MG63 (cell line): ENCODE measurements around the gene PIGU. TPM values are rescaled to one million over a fixed set of nuclear protein-coding genes. Genes with fewer than 3 reads are reported as not detected.
A peak's percentile ranks its signal among the peaks of the same experiment; 100 is the strongest.
"Not testable (repeated sequence)": the region's sequence is repeated elsewhere in the genome, so short reads cannot be mapped to it uniquely, and the experiment has no call there.

Experiments
- DNase-seq: peaks from one replicate; pipeline ENCODE4 v3.0.0-alpha.2; 2020
- H3K27me3 ChIP-seq: fragments of 250-450 bp; sonication (Bioruptor Pico); 2 replicates; pipeline ENCODE4 v1.5.1; 2020; ENCODE audit warnings: mild to moderate bottlenecking, moderate library complexity
- H3K36me3 ChIP-seq: fragments of 250-450 bp; sonication (Bioruptor Pico); 2 replicates; pipeline ENCODE4 v1.5.1; 2020; ENCODE audit warnings: mild to moderate bottlenecking, moderate library complexity
- H3K4me3 ChIP-seq: fragments of 250-450 bp; sonication (Bioruptor Pico); 2 replicates; pipeline ENCODE4 v1.5.1; 2020; ENCODE audit warnings: mild to moderate bottlenecking, moderate library complexity
- H3K9me3 ChIP-seq: fragments of 250-450 bp; sonication (Bioruptor Pico); 2 replicates; pipeline ENCODE4 v1.5.1; 2020; ENCODE audit warnings: mild to moderate bottlenecking, moderate library complexity
- total RNA-seq: library from RNA; depleted of rRNA; stranded (reverse); fragments of >200 nt; shearing (Covaris generic); gene quantifications from 2 replicates; pipeline ENCODE4 v1.2.3, GENCODE V29; 2014; ENCODE audit warnings: low replicate concordance

The PIGU gene
- total RNA-seq, 1 experiment from 2014 or later = 19.4 TPM

- not testable (repeated sequence) for H3K27me3 ChIP-seq, H3K9me3 ChIP-seq, H3K4me3 ChIP-seq, DNase-seq
- peaks cover 14% of the 10 kb centered on the region for H3K36me3 ChIP-seq
Observed at GRCh38 chr20:34616913-34617312, 60.0 kb downstream of the PIGU start.

GRCh38 chr20:34615477-34615876 lies 61.4 kb downstream of the PIGU start:
- no peak for DNase-seq
- Histone ChIP-seq H3K36me3 (peaks cover 14% of the 10 kb centered on the region), H3K9me3 (no peaks in the 10 kb centered on the region; the same call in 1 of the 2 replicates), H3K4me3 (no peak overlapping the region), H3K27me3 (no peaks in the 10 kb centered on the region)

- peaks cover 10% of the 10 kb centered on the region for H3K36me3 ChIP-seq
- not testable (repeated sequence) for H3K27me3 ChIP-seq, DNase-seq, H3K9me3 ChIP-seq, H3K4me3 ChIP-seq
Observed at GRCh38 chr20:34611976-34612375, 64.9 kb downstream of the PIGU start.

- H3K4me3 ChIP-seq = no peak overlapping the region
- no peaks in the 10 kb centered on the region for H3K27me3 ChIP-seq
- peaks cover 8% of the 10 kb centered on the region; the same call in 1 of the 2 replicates for H3K36me3 ChIP-seq
- no peak for DNase-seq
- H3K9me3 ChIP-seq = no peaks in the 10 kb centered on the region
Observed at GRCh38 chr20:34607066-34607465, 69.8 kb downstream of the PIGU start.

- Histone ChIP-seq H3K36me3 (peaks cover 8% of the 10 kb centered on the region; the same call in 1 of the 2 replicates), H3K4me3 (no peak overlapping the region), H3K9me3 (no peaks in the 10 kb centered on the region), H3K27me3 (no peaks in the 10 kb centered on the region)
- DNase-seq = no peak
Observed at GRCh38 chr20:34604980-34605788, 71.7 kb downstream of the PIGU start.

- Histone ChIP-seq H3K9me3 (no peaks in the 10 kb centered on the region), H3K4me3 (no peak overlapping the region), H3K36me3 (0 out of 2 replicates have a peak, but pooled peaks cover 8% of the 10 kb centered on the region), H3K27me3 (no peaks in the 10 kb centered on the region)
- DNase-seq = no peak
Observed at GRCh38 chr20:34600892-34601653, 75.8 kb downstream of the PIGU start.

- no peak overlapping the region for H3K4me3 ChIP-seq
- no peaks in the 10 kb centered on the region for H3K9me3 ChIP-seq
- no peaks in the 10 kb centered on the region for H3K27me3 ChIP-seq
- H3K36me3 ChIP-seq = no peaks in the 10 kb centered on the region
- no peak for DNase-seq
Observed at GRCh38 chr20:34595377-34596184, 81.3 kb downstream of the PIGU start.

GRCh38 chr20:34586488-34587163 lies 90.3 kb downstream of the PIGU start:
- Histone ChIP-seq H3K27me3 (no peaks in the 10 kb centered on the region), H3K9me3 (no peaks in the 10 kb centered on the region), H3K4me3 (no peak overlapping the region), H3K36me3 (peaks cover 31% of the 10 kb centered on the region)
- no peak for DNase-seq

GRCh38 chr20:34585019-34585418 lies 91.9 kb downstream of the PIGU start:
- DNase-seq = no peak
- peaks cover 40% of the 10 kb centered on the region for H3K36me3 ChIP-seq
- H3K9me3 ChIP-seq = no peaks in the 10 kb centered on the region
- no peak overlapping the region for H3K4me3 ChIP-seq
- H3K27me3 ChIP-seq = no peaks in the 10 kb centered on the region

- H3K36me3 ChIP-seq = peaks cover 40% of the 10 kb centered on the region
- H3K4me3 ChIP-seq = no peak overlapping the region
- no peak for DNase-seq
- no peaks in the 10 kb centered on the region for H3K27me3 ChIP-seq
- no peaks in the 10 kb centered on the region for H3K9me3 ChIP-seq
Observed at GRCh38 chr20:34583544-34583943, 93.3 kb downstream of the PIGU start.

GRCh38 chr20:34582911-34583310 lies 94.0 kb downstream of the PIGU start:
- Histone ChIP-seq H3K27me3 (no peaks in the 10 kb centered on the region), H3K9me3 (no peaks in the 10 kb centered on the region), H3K36me3 (peaks cover 43% of the 10 kb centered on the region), H3K4me3 (no peak overlapping the region)
- DNase-seq = no peak

GRCh38 chr20:34582221-34582620 lies 94.7 kb downstream of the PIGU start:
- Histone ChIP-seq H3K9me3 (no peaks in the 10 kb centered on the region), H3K36me3 (peaks cover 37% of the 10 kb centered on the region), H3K27me3 (no peaks in the 10 kb centered on the region), H3K4me3 (no peak overlapping the region)
- DNase-seq = no peak

GRCh38 chr20:34581341-34582184 lies 95.3 kb downstream of the PIGU start:
- Histone ChIP-seq H3K4me3 (no peak overlapping the region), H3K36me3 (peaks cover 37% of the 10 kb centered on the region), H3K9me3 (no peaks in the 10 kb centered on the region), H3K27me3 (no peaks in the 10 kb centered on the region)
- peak; percentile 75 for DNase-seq

- H3K27me3 ChIP-seq = no peaks in the 10 kb centered on the region
- H3K36me3 ChIP-seq = peaks cover 35% of the 10 kb centered on the region
- no peak overlapping the region for H3K4me3 ChIP-seq
- no peaks in the 10 kb centered on the region for H3K9me3 ChIP-seq
- no peak for DNase-seq
Observed at GRCh38 chr20:34579979-34580940, 96.6 kb downstream of the PIGU start.
